K562 (cell line): Measurements from ENCODE around the gene CSTPP1. TPM values are rescaled to one million over a fixed set of nuclear protein-coding genes. Genes with fewer than 3 reads are reported as not detected.

ENCODE experiments used
- BMI1 ChIP-seq: fragments of 150-350 bp; IDR thresholded peaks from 2 replicates; pipeline ENCODE4 v1.6.1; 2014; ENCODE audit warnings: low read length
- CEBPG ChIP-seq, 3 experiments: fragments of 200-800 bp in 1 of 3; sonication (Bioruptor generic) in 1 of 3; sonication (generic) in 1 of 3; formaldehyde crosslinking in 1 of 3; IDR thresholded peaks in 2 of 3; conservative IDR thresholded peaks in 1 of 3; 2 replicates each; pipeline versions ENCODE4 v1.6.1 to v1.8.0; 2016 to 2022; ENCODE audit warnings: missing compliant biosample characterization in 2 of 3, missing genetic modification characterization in 2 of 3, mild to moderate bottlenecking in 1 of 3, missing genetic modification reagents in 1 of 3
- GTF2A2 ChIP-seq: IDR thresholded peaks from 2 replicates; pipeline ENCODE4 v1.6.1; 2016; ENCODE audit warnings: mild to moderate bottlenecking, missing genetic modification characterization, missing compliant biosample characterization
- HCFC1 ChIP-seq: IDR thresholded peaks from 2 replicates; pipeline ENCODE4 v1.6.1; 2012; ENCODE audit warnings: low read depth, low read length, improper control_type of control experiment
- HMG20B ChIP-seq: fragments of 250-450 bp; sonication (Bioruptor Pico); IDR thresholded peaks from 2 replicates; pipeline ENCODE4 v1.5.0; 2021; ENCODE audit warnings: mild to moderate bottlenecking
- SETDB1 ChIP-seq: IDR thresholded peaks from one replicate; pipeline ENCODE4 v1.6.1; 2012; ENCODE audit warnings: low read length, control low read depth, inconsistent platforms
- SMARCA5 ChIP-seq: fragments of 450-650 bp; IDR thresholded peaks from 2 replicates; pipeline ENCODE4 v1.6.1; 2016
- SMARCE1 ChIP-seq: fragments of 450-650 bp; IDR thresholded peaks from 2 replicates; pipeline ENCODE4 v1.7.1; 2016; ENCODE audit warnings: mild to moderate bottlenecking
- TAF1 ChIP-seq: IDR thresholded peaks from 2 replicates; pipeline ENCODE4 v1.6.1; 2011; ENCODE audit warnings: mild to moderate bottlenecking, low read length, moderate library complexity; ENCODE audit not compliant: insufficient read depth, control insufficient read depth, severe bottlenecking; ENCODE audit errors: extremely low read depth
- ZEB2 ChIP-seq: fragments of 450-650 bp; IDR thresholded peaks from 2 replicates; pipeline ENCODE4 v1.6.1; 2016
- ZZZ3 ChIP-seq: fragments of 450-650 bp; IDR thresholded peaks from 2 replicates; pipeline ENCODE4 v1.6.1; 2016; ENCODE audit warnings: antibody characterized with exemption, mild to moderate bottlenecking, moderate library complexity
- polyA plus RNA-seq, 8 experiments: library from polyadenylated mRNA; depleted of rRNA in 4 of 8; stranded (reverse) in 5 of 8; unstranded in 3 of 8; fragments of >200 nt; fragmentation: Nextera tagmentation in 2 of 8; fragmentation: Illumina TruSeq in 1 of 8; extraction: Ambion mirVana in 2 of 8; extraction: Trizol in 1 of 8; gene quantifications; 2 replicates each; pipeline versions ENCODE4 v1.2.1 to v1.2.3, GENCODE V29; 2011 to 2014; ENCODE audit warnings: inconsistent platforms in 1 of 8, missing spikeins in 1 of 8
- total RNA-seq, 7 experiments: library from RNA; depleted of rRNA in 6 of 7; stranded (reverse); fragments of >200 nt in 6 of 7; fragmentation: Illumina TruSeq in 2 of 7; extraction: Trizol in 2 of 7; gene quantifications; 2 replicates each; pipeline versions ENCODE4 v1.2.1 to v1.2.3, GENCODE V29; 2011 to 2021; ENCODE audit warnings: low replicate concordance in 1 of 7
- TF ChIP-seq, protein P1 (sequence below): fragments of 250-450 bp; sonication (Bioruptor Pico); IDR thresholded peaks from 2 replicates; pipeline ENCODE4 v1.9.0; 2021; ENCODE audit warnings: mild to moderate bottlenecking, inconsistent platforms
- TF ChIP-seq, protein P2 (sequence below): fragments of 250-450 bp; sonication (Bioruptor Pico); IDR thresholded peaks from 2 replicates; pipeline ENCODE4 v1.5.1; 2021; ENCODE audit warnings: mild to moderate bottlenecking
- TF ChIP-seq, protein P3 (sequence below): fragments of 250-450 bp; sonication (Bioruptor Pico); IDR thresholded peaks from 2 replicates; pipeline ENCODE4 v1.8.0; 2021; ENCODE audit warnings: moderate library complexity, mild to moderate bottlenecking, inconsistent platforms
- TF ChIP-seq, protein P4 (sequence below): fragments of 450-650 bp; IDR thresholded peaks from 2 replicates; pipeline ENCODE4 v1.6.1; 2014; ENCODE audit warnings: low read depth, mild to moderate bottlenecking, moderate library complexity, borderline replicate concordance
- TF ChIP-seq, protein P5 (sequence below): fragments of 450-650 bp; formaldehyde crosslinking; IDR thresholded peaks from 2 replicates; pipeline ENCODE4 v1.4.0; 2022; ENCODE audit warnings: mild to moderate bottlenecking, moderate library complexity
- TF ChIP-seq, protein P6 (sequence below): sonication (generic); formaldehyde crosslinking; IDR thresholded peaks from 2 replicates; pipeline ENCODE4 v1.5.0; 2020; ENCODE audit warnings: missing genetic modification reagents

The CSTPP1 gene
- total and polyA plus RNA-seq, 9 of the 15 experiments (the other 6 are each of a cell fraction or from before 2014, with no cell fraction given), result 6.5 to 17.8 (median 9.2) TPM

DNA sequence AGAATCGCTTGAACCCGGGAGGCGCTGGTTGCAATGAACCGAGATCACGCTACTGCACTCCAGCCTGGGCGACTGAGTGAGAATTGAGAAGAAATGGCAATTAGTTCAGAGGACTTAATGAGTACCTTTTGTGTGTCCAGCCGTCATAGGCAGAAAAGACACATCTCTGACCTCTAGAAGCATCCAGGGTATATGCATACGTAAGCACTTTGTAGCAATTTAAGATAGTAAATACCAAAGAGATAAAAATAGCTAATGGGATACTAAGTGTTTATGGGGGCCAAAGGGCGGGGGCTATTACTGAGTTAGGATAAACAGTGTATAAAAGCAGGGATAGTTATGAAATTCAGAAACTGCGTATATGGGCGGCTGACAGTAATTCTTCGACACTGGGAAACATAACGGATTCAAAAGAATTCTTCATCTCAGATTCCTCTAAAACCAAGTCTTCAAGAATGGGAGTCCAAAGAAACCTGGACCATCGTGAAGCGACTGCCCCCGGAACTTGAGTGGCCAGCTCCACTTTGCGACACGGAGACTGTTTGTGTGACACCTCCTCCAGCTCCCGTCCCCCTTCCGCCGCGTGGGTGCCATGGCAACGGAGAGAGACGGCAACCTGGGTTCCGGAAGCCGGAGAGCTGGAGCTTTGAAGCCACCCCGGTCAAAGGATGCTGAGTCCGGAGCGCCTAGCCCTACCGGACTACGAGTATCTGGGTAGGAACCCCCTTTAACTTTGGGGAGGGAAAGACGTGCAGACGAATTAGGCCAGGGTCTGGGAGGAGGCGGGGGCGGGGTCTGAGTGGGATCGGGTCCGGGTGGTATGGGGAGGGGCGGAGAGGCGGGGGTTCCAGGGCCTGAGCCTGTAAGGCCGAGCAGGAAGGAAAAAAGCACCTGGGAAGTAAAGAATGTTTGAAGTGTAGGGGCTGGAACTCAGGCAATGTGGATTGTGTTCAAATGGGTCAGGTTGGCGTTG, at the start of gene CSTPP1 (continued):
- TF ChIP-seq, protein P1, sequence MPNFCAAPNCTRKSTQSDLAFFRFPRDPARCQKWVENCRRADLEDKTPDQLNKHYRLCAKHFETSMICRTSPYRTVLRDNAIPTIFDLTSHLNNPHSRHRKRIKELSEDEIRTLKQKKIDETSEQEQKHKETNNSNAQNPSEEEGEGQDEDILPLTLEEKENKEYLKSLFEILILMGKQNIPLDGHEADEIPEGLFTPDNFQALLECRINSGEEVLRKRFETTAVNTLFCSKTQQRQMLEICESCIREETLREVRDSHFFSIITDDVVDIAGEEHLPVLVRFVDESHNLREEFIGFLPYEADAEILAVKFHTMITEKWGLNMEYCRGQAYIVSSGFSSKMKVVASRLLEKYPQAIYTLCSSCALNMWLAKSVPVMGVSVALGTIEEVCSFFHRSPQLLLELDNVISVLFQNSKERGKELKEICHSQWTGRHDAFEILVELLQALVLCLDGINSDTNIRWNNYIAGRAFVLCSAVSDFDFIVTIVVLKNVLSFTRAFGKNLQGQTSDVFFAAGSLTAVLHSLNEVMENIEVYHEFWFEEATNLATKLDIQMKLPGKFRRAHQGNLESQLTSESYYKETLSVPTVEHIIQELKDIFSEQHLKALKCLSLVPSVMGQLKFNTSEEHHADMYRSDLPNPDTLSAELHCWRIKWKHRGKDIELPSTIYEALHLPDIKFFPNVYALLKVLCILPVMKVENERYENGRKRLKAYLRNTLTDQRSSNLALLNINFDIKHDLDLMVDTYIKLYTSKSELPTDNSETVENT (CRISPR knock-in tag), result no peak
- TF ChIP-seq ZZZ3 (no peak), HCFC1 (peak; percentile 86), CEBPG (CRISPR knock-in tag; IDR thresholded peaks at IDR 0.05) (no peak), CEBPG (tag; conservative IDR thresholded peaks at IDR 0.05 in 1 of 2, IDR thresholded peaks at IDR 0.05 in 1 of 2) (no peak), GTF2A2 (no peak), ZEB2 (peak; percentile 97), SMARCE1 (no peak), BMI1 (peak; percentile 97), SETDB1 (no peak), HMG20B (CRISPR knock-in tag) (no peak), SMARCA5 (no peak), TAF1 (peak; percentile 59)
- TF ChIP-seq, protein P2, sequence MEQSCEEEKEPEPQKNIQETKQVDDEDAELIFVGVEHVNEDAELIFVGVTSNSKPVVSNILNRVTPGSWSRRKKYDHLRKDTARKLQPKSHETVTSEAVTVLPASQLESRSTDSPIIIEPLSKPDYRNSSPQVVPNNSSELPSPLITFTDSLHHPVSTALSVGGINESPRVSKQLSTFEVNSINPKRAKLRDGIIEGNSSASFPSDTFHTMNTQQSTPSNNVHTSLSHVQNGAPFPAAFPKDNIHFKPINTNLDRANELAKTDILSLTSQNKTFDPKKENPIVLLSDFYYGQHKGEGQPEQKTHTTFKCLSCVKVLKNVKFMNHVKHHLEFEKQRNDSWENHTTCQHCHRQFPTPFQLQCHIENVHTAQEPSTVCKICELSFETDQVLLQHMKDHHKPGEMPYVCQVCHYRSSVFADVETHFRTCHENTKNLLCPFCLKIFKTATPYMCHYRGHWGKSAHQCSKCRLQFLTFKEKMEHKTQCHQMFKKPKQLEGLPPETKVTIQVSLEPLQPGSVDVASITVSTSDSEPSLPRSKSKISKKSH (CRISPR knock-in tag), result no peak
- TF ChIP-seq, protein P3, sequence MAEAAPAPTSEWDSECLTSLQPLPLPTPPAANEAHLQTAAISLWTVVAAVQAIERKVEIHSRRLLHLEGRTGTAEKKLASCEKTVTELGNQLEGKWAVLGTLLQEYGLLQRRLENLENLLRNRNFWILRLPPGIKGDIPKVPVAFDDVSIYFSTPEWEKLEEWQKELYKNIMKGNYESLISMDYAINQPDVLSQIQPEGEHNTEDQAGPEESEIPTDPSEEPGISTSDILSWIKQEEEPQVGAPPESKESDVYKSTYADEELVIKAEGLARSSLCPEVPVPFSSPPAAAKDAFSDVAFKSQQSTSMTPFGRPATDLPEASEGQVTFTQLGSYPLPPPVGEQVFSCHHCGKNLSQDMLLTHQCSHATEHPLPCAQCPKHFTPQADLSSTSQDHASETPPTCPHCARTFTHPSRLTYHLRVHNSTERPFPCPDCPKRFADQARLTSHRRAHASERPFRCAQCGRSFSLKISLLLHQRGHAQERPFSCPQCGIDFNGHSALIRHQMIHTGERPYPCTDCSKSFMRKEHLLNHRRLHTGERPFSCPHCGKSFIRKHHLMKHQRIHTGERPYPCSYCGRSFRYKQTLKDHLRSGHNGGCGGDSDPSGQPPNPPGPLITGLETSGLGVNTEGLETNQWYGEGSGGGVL, result no peak
- TF ChIP-seq, protein P4, sequence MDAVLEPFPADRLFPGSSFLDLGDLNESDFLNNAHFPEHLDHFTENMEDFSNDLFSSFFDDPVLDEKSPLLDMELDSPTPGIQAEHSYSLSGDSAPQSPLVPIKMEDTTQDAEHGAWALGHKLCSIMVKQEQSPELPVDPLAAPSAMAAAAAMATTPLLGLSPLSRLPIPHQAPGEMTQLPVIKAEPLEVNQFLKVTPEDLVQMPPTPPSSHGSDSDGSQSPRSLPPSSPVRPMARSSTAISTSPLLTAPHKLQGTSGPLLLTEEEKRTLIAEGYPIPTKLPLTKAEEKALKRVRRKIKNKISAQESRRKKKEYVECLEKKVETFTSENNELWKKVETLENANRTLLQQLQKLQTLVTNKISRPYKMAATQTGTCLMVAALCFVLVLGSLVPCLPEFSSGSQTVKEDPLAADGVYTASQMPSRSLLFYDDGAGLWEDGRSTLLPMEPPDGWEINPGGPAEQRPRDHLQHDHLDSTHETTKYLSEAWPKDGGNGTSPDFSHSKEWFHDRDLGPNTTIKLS, result no peak
- TF ChIP-seq, protein P5, sequence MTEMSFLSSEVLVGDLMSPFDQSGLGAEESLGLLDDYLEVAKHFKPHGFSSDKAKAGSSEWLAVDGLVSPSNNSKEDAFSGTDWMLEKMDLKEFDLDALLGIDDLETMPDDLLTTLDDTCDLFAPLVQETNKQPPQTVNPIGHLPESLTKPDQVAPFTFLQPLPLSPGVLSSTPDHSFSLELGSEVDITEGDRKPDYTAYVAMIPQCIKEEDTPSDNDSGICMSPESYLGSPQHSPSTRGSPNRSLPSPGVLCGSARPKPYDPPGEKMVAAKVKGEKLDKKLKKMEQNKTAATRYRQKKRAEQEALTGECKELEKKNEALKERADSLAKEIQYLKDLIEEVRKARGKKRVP (CRISPR knock-in tag), result no peak
- TF ChIP-seq, protein P6, sequence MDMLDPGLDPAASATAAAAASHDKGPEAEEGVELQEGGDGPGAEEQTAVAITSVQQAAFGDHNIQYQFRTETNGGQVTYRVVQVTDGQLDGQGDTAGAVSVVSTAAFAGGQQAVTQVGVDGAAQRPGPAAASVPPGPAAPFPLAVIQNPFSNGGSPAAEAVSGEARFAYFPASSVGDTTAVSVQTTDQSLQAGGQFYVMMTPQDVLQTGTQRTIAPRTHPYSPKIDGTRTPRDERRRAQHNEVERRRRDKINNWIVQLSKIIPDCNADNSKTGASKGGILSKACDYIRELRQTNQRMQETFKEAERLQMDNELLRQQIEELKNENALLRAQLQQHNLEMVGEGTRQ, result no peak
